A549 (cell line): Measurements from ENCODE around the gene JDP2. TPM values are rescaled to one million over a fixed set of nuclear protein-coding genes. Genes with fewer than 3 reads are reported as not detected.
A peak's percentile ranks its signal among the peaks of the same experiment; 100 is the strongest.

Source experiments
- ATAC-seq, 2 experiments: fragments of 200-7000 bp in 1 of 2; fragments of >200 bp in 1 of 2; cut with Nextera tagmentation in 1 of 2; cut with Tn5 transposase in 1 of 2; 3 replicates each; pipeline versions ENCODE4 v1.8.0 to v1.9.1; 2018 to 2020; ENCODE audit warnings: mild to moderate bottlenecking in 1 of 2, moderate library complexity in 1 of 2
- CTCF ChIA-PET: fragments of 300-600 bp; sonication (Branson Sonifier 250); formaldehyde crosslinking; extraction: SDS; loops from one replicate; lab custom pipeline; 2021; ENCODE audit warnings: antibody characterized with exemption, inconsistent platforms; lab: Yijun Ruan, JAX
- POLR2A ChIA-PET: fragments of 350-600 bp; formaldehyde crosslinking; extraction: SDS; loops from one replicate; lab custom pipeline; 2021; ENCODE audit warnings: antibody characterized with exemption, inconsistent platforms; lab: Yijun Ruan, JAX
- DNase-seq, 2 experiments: peaks; one replicate each; pipeline versions ENCODE4 v3.0.0 to v3.0.0-alpha.2; 2011 to 2016; ENCODE audit warnings: low read depth in 1 of 2, low spot score in 1 of 2
- FAIRE-seq: peaks from 2 replicates; lab custom pipeline; 2011; peaks lifted over from hg19 to GRCh38; lab: Jason Lieb, UNC
- H3K27ac ChIP-seq, 2 experiments: fragments of >200 bp; sonication (Bioruptor Twin); formaldehyde crosslinking; 3 replicates each; pipeline ENCODE4 v1.5.1; 2016 to 2017
- H3K4me1 ChIP-seq: fragments of >200 bp; sonication (Bioruptor Twin); formaldehyde crosslinking; 3 replicates; pipeline ENCODE4 v1.6.1; 2016
- H3K4me2 ChIP-seq: fragments of >200 bp; sonication (Bioruptor Twin); formaldehyde crosslinking; 3 replicates; pipeline ENCODE4 v1.6.1; 2016
- H3K4me3 ChIP-seq: fragments of >200 bp; sonication (Bioruptor Twin); formaldehyde crosslinking; 3 replicates; pipeline ENCODE4 v1.5.1; 2016
- H3K9me3 ChIP-seq: fragments of >200 bp; sonication (Bioruptor Twin); formaldehyde crosslinking; 3 replicates; pipeline ENCODE4 v1.6.1; 2016
- BHLHE40 ChIP-seq: IDR thresholded peaks from 2 replicates; pipeline ENCODE4 v1.6.1; 2012; ENCODE audit warnings: low read depth, low read length, inconsistent platforms
- CEBPB ChIP-seq, 2 experiments: fragments of >200 bp in 1 of 2; sonication (Bioruptor Twin) in 1 of 2; formaldehyde crosslinking in 1 of 2; IDR thresholded peaks; 2 replicates each; pipeline ENCODE4 v1.6.1; 2012 to 2016
- EP300 ChIP-seq, 2 experiments: fragments of >200 bp; sonication (Bioruptor Twin); formaldehyde crosslinking; IDR thresholded peaks; 2 replicates in 1 of 2; 3 replicates in 1 of 2; pipeline ENCODE4 v1.6.1; 2016 to 2017
- FOSB ChIP-seq: fragments of 250-450 bp; sonication (Bioruptor Pico); IDR thresholded peaks from 2 replicates; pipeline ENCODE4 v1.5.0; 2020; ENCODE audit warnings: mild to moderate bottlenecking, moderate library complexity
- FOSL2 ChIP-seq, 2 experiments: fragments of 450-650 bp in 1 of 2; fragments of >200 bp in 1 of 2; sonication (Bioruptor Twin) in 1 of 2; formaldehyde crosslinking; IDR thresholded peaks; 2 replicates each; pipeline versions ENCODE4 v1.5.0 to v1.6.1; 2016 to 2020; ENCODE audit warnings: mild to moderate bottlenecking in 1 of 2, moderate library complexity in 1 of 2
- HEYL ChIP-seq: fragments of 250-450 bp; sonication (Bioruptor Pico); IDR thresholded peaks from 2 replicates; pipeline ENCODE4 v1.8.0; 2021; ENCODE audit warnings: mild to moderate bottlenecking, moderate library complexity
- HOXA7 ChIP-seq: fragments of 250-450 bp; sonication (Bioruptor Pico); IDR thresholded peaks from 2 replicates; pipeline ENCODE4 v1.5.0; 2020; ENCODE audit warnings: mild to moderate bottlenecking, moderate library complexity
- JUN ChIP-seq, 2 experiments: fragments of >200 bp; sonication (Bioruptor Twin); formaldehyde crosslinking; IDR thresholded peaks; 2 replicates in 1 of 2; 3 replicates in 1 of 2; pipeline ENCODE4 v1.6.1; 2016 to 2017
- KDM1A ChIP-seq: fragments of 200-600 bp; sonication (generic); IDR thresholded peaks from 2 replicates; pipeline ENCODE4 v1.6.1; 2016; ENCODE audit warnings: low read depth, mild to moderate bottlenecking
- KDM5A ChIP-seq: fragments of 200-600 bp; sonication (generic); IDR thresholded peaks from 2 replicates; pipeline ENCODE4 v1.6.1; 2016; ENCODE audit warnings: antibody characterized with exemption, mild to moderate bottlenecking
- PHF8 ChIP-seq: fragments of 200-600 bp; sonication (generic); IDR thresholded peaks from 2 replicates; pipeline ENCODE4 v1.6.1; 2016; ENCODE audit warnings: low read depth, mild to moderate bottlenecking, antibody characterized with exemption, moderate library complexity, borderline replicate concordance
- POLR2A ChIP-seq: IDR thresholded peaks from 2 replicates; pipeline ENCODE4 v1.6.1; 2012; ENCODE audit warnings: mild to moderate bottlenecking, low read length
- RAD21 ChIP-seq, 2 experiments: fragments of >200 bp in 1 of 2; sonication (Bioruptor Twin) in 1 of 2; formaldehyde crosslinking in 1 of 2; IDR thresholded peaks in 1 of 2; conservative IDR thresholded peaks in 1 of 2; 2 replicates in 1 of 2; 3 replicates in 1 of 2; pipeline ENCODE4 v1.6.1; 2012 to 2018; ENCODE audit warnings: inconsistent platforms in 1 of 2
- RCOR1 ChIP-seq: fragments of 150-350 bp; IDR thresholded peaks from 2 replicates; pipeline ENCODE4 v1.6.1; 2014; ENCODE audit warnings: antibody characterized with exemption, low read length, low read depth
- RFX5 ChIP-seq: fragments of 450-650 bp; IDR thresholded peaks from 2 replicates; pipeline ENCODE4 v1.7.1; 2014; ENCODE audit warnings: antibody characterized with exemption, mild to moderate bottlenecking, moderate library complexity
- SMC3 ChIP-seq: fragments of >200 bp; sonication (Bioruptor Twin); formaldehyde crosslinking; IDR thresholded peaks from 3 replicates; pipeline ENCODE4 v1.6.1; 2018; ENCODE audit warnings: inconsistent platforms
- ZNF302 ChIP-seq: fragments of 250-450 bp; sonication (Bioruptor Pico); IDR thresholded peaks from 2 replicates; pipeline ENCODE4 v1.9.0; 2021; ENCODE audit warnings: inconsistent platforms, mild to moderate bottlenecking, moderate library complexity
- ZSCAN20 ChIP-seq: fragments of 250-450 bp; sonication (Bioruptor Pico); IDR thresholded peaks from 2 replicates; pipeline ENCODE4 v1.8.0; 2022; ENCODE audit warnings: mild to moderate bottlenecking, moderate library complexity
- WGBS: methylation state at CpG from one replicate; pipeline ENCODE4 v1.1.6; 2017; ENCODE audit errors: missing lambda C conversion rate; 5-methylcytosine and 5-hydroxymethylcytosine counted together
- polyA minus RNA-seq: library from RNA; depleted of rRNA, polyadenylated mRNA; stranded (reverse); fragments of >200 nt; gene quantifications from 2 replicates; pipeline ENCODE4 v1.2.3, GENCODE V29; 2011; rRNA and poly(A)+ RNA removed
- polyA plus RNA-seq, 4 experiments: library from polyadenylated mRNA; depleted of rRNA in 3 of 4; stranded (reverse); fragments of >200 nt; fragmentation: RNase III in 1 of 4; extraction: RNeasy Plus Mini Kit Qiagen cat#74134 plus additional on column Dnase treatment in 1 of 4; gene quantifications; 2 replicates in 3 of 4; 3 replicates in 1 of 4; pipeline ENCODE4 v1.2.3, GENCODE V29; 2011 to 2017
- TF ChIP-seq, protein P1 (sequence below): IDR thresholded peaks from 2 replicates; pipeline ENCODE4 v1.6.1; 2012
- TF ChIP-seq, protein P2 (sequence below): fragments of >200 bp; sonication (Bioruptor Twin); formaldehyde crosslinking; IDR thresholded peaks from 3 replicates; pipeline ENCODE4 v1.6.1; 2016
- TF ChIP-seq, protein P3 (sequence below): fragments of 250-450 bp; sonication (Bioruptor Pico); IDR thresholded peaks from 2 replicates; pipeline ENCODE4 v1.5.0; 2021; ENCODE audit warnings: mild to moderate bottlenecking, moderate library complexity, borderline replicate concordance

JDP2 gene, protein sequence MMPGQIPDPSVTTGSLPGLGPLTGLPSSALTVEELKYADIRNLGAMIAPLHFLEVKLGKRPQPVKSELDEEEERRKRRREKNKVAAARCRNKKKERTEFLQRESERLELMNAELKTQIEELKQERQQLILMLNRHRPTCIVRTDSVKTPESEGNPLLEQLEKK
- 17.2 and 31.2 TPM in 2 replicates for polyA plus RNA-seq (2011; rRNA removed)
- polyA plus RNA-seq (2012; cell fraction: cytosol; rRNA removed): 36.1 and 38.3 TPM in 2 replicates
- polyA plus RNA-seq (2012; cell fraction: nucleus; rRNA removed): 25.5 and 27.7 TPM in 2 replicates
- 22.4 to 25.4 TPM (median 23.2 TPM) in 3 replicates for polyA plus RNA-seq (2017; fragmentation: RNase III; extraction: RNeasy Plus Mini Kit Qiagen cat#74134 plus additional on column Dnase treatment)
- 15.0 and 24.1 TPM in 2 replicates for polyA minus RNA-seq

DNA sequence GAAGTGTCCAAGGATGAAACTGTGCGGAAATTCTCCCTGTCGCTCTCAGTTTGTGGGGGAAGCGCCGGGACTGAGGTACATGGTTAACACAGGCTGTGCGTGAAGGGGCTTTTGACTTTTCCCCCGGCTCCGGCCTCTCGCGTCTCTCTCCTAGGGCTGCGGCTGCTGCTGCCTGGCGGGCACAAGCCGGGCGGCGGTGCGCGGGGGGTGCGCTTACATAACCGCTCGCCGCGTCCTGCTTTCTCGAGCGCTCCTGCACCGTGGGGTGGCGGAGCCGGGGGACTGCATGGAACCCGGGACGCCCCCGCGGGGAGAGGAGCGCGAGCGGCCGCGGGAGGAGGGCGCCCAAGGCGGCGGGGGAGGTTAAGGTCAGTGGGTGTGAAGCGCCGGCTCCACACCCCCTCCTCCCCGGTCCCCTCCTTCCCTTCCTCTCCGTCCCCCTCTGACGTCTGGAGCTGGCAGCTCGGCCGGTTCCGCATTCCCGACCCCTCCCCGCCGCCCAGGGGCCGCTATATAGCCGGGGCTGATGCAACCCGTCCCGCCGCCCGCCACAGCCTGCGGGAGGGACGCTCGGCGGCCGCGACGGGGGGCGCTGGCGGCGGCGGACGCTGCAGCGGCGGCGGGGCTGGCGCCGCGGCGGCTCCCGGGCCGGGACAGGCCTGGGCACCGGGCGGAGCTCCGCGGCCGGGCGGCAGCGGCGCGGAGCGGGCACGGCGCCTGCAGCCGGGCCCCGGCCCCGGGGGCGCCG is at the start of gene JDP2:
Gene JDP2 (plus strand): TSS at position 541 of the 748 bp plus-strand sequence. CDS start 9,899 bp downstream, outside the sequence.
- DNase-seq (peak; percentile 64 to 80), ATAC-seq (peak; percentile 83 to 92), FAIRE-seq (no peak)
- 6% methylated on average over 30 of the region's 93 CpGs for WGBS
- peaks cover 7% of the 10 kb centered on the region; the same call in 1 of the 3 replicates for H3K9me3 ChIP-seq
- H3K4me2 ChIP-seq: peak within 1 kb of the TSS; percentile 99
- peaks cover 43% of the 10 kb centered on the region for H3K4me1 ChIP-seq
- H3K27ac ChIP-seq: peak within 1 kb of the TSS; percentile 94 to 99
- H3K4me3 ChIP-seq: peak within 1 kb of the TSS; percentile 83
- TF ChIP-seq SMC3: peak; percentile 26; the same call in 1 of the 3 replicates
- 0 out of 5 replicates have a peak, but pooled peaks of 1 of the 2 experiments have one; percentile 19 for TF ChIP-seq RAD21 (conservative IDR thresholded peaks at IDR 0.05 in 1 of 2, IDR thresholded peaks at IDR 0.05 in 1 of 2)
- peak; percentile 47; the same call in 1 of the 2 replicates for TF ChIP-seq PHF8
- TF ChIP-seq JUN (IDR thresholded peaks at IDR 0.05): peak; percentile 30 to 66; a peak in 3 of 5 replicates
- TF ChIP-seq, protein P1, sequence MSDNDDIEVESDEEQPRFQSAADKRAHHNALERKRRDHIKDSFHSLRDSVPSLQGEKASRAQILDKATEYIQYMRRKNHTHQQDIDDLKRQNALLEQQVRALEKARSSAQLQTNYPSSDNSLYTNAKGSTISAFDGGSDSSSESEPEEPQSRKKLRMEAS: no peak; the same call in 1 of the 2 replicates
- TF ChIP-seq ZSCAN20 (CRISPR knock-in tag): no peak
- TF ChIP-seq ZNF302 (CRISPR knock-in tag): no peak
- no peak for TF ChIP-seq FOSL2 (IDR thresholded peaks at IDR 0.05)
- no peak for TF ChIP-seq FOSL2 (CRISPR knock-in tag; IDR thresholded peaks at IDR 0.05)
- TF ChIP-seq CEBPB (IDR thresholded peaks at IDR 0.05): peak in 1 of 2 experiments; percentile 19; a peak in 1 of 4 replicates
- TF ChIP-seq RCOR1: no peak
- no peak for TF ChIP-seq FOSB (CRISPR knock-in tag)
- TF ChIP-seq, protein P2, sequence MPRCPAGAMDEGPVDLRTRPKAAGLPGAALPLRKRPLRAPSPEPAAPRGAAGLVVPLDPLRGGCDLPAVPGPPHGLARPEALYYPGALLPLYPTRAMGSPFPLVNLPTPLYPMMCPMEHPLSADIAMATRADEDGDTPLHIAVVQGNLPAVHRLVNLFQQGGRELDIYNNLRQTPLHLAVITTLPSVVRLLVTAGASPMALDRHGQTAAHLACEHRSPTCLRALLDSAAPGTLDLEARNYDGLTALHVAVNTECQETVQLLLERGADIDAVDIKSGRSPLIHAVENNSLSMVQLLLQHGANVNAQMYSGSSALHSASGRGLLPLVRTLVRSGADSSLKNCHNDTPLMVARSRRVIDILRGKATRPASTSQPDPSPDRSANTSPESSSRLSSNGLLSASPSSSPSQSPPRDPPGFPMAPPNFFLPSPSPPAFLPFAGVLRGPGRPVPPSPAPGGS: 0 out of 3 replicates have a peak, but pooled peaks have one; percentile 66
- peak; percentile 37; the same call in 1 of the 2 replicates for TF ChIP-seq POLR2A
- TF ChIP-seq EP300 (IDR thresholded peaks at IDR 0.05): peak; percentile 29 to 59; a peak in 1 of 5 replicates
- CTCF ChIA-PET: interaction anchor here (0.7 to 2.2 kb wide), 7 partner anchors 10 to 226 kb away, joined by 3 to 9 read pairs (median 4); no protein-coding TSS in a partner anchor
- POLR2A ChIA-PET: interaction anchor here (1.0 kb wide), 2 partner anchors 10 to 133 kb away, joined by 4 read pairs; no protein-coding TSS in a partner anchor

DNA sequence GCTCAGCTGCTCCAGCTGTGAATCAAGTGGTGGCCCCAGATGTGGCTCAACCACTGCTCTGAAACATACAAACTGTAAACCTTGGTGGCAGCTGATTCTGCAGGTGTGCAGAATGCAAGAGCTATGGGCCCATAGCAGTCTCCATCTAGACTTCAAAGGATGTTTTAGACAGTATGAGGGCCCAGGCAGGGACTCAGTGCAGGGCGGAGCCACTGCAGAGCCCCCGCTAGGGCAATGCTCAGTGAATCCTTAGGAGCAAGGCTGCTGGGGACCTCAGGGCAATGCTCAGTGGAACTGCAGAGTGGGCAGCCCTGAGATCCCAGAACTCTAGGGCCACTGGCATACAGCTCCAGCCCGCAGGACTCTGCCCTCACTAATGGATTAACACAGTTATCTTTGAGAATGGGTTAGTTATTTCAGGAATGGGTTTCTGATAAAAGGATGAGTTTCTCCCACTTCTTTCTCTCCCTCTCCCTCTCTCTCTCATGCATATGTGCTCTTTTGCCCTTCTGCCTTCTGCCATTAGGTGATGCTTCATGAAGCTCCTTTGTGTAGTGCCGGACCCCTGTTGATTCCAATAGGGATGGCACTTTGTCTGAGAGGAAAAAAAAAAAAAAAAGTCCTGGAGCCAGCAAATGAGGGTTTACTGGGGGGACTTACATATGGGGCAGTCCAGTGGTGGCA is 48.4 kb upstream of the JDP2 start:
- peaks cover 3% of the 10 kb centered on the region; the same call in 1 of the 3 replicates for H3K9me3 ChIP-seq
- no peak overlapping the region for H3K4me2 ChIP-seq
- CTCF ChIA-PET: no interaction called here
- ATAC-seq: no peak; a peak in 1 of 6 replicates
- FAIRE-seq: no peak
- 75% methylated on average over 4 of the region's 4 CpGs for WGBS
- no peak for DNase-seq
- POLR2A ChIA-PET: no interaction called here
- no peaks in the 10 kb centered on the region for H3K4me1 ChIP-seq
- H3K27ac ChIP-seq: no peak overlapping the region
- no peak for TF ChIP-seq JUN (IDR thresholded peaks at IDR 0.05)
- no peak for TF ChIP-seq KDM1A
- TF ChIP-seq RFX5: no peak
- TF ChIP-seq HOXA7 (CRISPR knock-in tag): no peak
- TF ChIP-seq, protein P3, sequence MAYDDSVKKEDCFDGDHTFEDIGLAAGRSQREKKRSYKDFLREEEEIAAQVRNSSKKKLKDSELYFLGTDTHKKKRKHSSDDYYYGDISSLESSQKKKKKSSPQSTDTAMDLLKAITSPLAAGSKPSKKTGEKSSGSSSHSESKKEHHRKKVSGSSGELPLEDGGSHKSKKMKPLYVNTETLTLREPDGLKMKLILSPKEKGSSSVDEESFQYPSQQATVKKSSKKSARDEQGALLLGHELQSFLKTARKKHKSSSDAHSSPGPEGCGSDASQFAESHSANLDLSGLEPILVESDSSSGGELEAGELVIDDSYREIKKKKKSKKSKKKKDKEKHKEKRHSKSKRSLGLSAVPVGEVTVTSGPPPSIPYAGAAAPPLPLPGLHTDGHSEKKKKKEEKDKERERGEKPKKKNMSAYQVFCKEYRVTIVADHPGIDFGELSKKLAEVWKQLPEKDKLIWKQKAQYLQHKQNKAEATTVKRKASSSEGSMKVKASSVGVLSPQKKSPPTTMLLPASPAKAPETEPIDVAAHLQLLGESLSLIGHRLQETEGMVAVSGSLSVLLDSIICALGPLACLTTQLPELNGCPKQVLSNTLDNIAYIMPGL (CRISPR knock-in tag): no peak
- TF ChIP-seq KDM5A: no peak
- TF ChIP-seq CEBPB (IDR thresholded peaks at IDR 0.05): no peak
- TF ChIP-seq HEYL: no peak
- TF ChIP-seq BHLHE40: no peak
- no peak for TF ChIP-seq FOSB (CRISPR knock-in tag)
- H3K4me3 ChIP-seq: no peak overlapping the region
